Prostate gland (tissue), 2 donors: ENCODE results near the gene ARMC7. TPM values are rescaled to one million over a fixed set of nuclear protein-coding genes. Genes with fewer than 3 reads are reported as not detected.
A peak's percentile ranks its signal among the peaks of the same experiment; 100 is the strongest.

Experiments used
- DNase-seq: peaks from one replicate; pipeline ENCODE4 v3.0.0-alpha.2; 2019; ENCODE audit warnings: low spot score
- H3K27ac ChIP-seq, 2 donors: fragments of 200-600 bp; sonication (generic); 2 replicates each; pipeline ENCODE4 v1.5.1; 2017 to 2019
- H3K27me3 ChIP-seq: fragments of 200-600 bp; sonication (generic); replicated peaks from 2 replicates; pipeline ENCODE4 v1.5.1; 2019; ENCODE audit not compliant: insufficient read depth
- H3K36me3 ChIP-seq, 2 donors: fragments of 200-600 bp; sonication (generic); 1 replicate in 1 of 2; 2 replicates in 1 of 2; pipeline versions ENCODE4 v1.5.1 to v1.8.1; 2017 to 2019
- H3K4me1 ChIP-seq: fragments of 200-600 bp; sonication (generic); replicated peaks from 2 replicates; pipeline ENCODE4 v1.5.1; 2019
- H3K4me3 ChIP-seq, 2 donors: fragments of 200-600 bp; sonication (generic); 2 replicates each; pipeline ENCODE4 v1.5.1; 2017 to 2019
- H3K9me3 ChIP-seq: fragments of 200-600 bp; sonication (generic); 2 replicates; pipeline ENCODE4 v1.5.1; 2017
- CTCF ChIP-seq, 4 experiments: fragments of 200-600 bp in 2 of 4; fragments of 450-650 bp in 2 of 4; sonication (generic) in 2 of 4; IDR thresholded peaks; 1 replicate in 3 of 4; 2 replicates in 1 of 4; pipeline ENCODE4 v1.5.1; 2016 to 2019; ENCODE audit warnings: antibody characterized with exemption in 4 of 4, mild to moderate bottlenecking in 2 of 4, moderate library complexity in 2 of 4
- POLR2A ChIP-seq: fragments of 450-650 bp; IDR thresholded peaks from one replicate; pipeline ENCODE4 v1.6.1; 2016; ENCODE audit warnings: antibody characterized with exemption, mild to moderate bottlenecking
- POLR2AphosphoS5 ChIP-seq: sonication (generic); formaldehyde crosslinking; IDR thresholded peaks from one replicate; pipeline ENCODE4 v1.6.1; 2017; ENCODE audit warnings: antibody characterized with exemption
- WGBS: methylation state at CpG from one replicate; pipeline ENCODE4 v1.1.5; 2018; 5-methylcytosine and 5-hydroxymethylcytosine counted together
- intact Hi-C: fragments of 100-400 bp; cut with DNase I; formaldehyde crosslinking; loops from one replicate; pipeline ENCODE4 v1.14.2; 2022
- total RNA-seq, 2 donors: library from RNA; depleted of rRNA; stranded (reverse); fragments of >200 nt; gene quantifications; one replicate each; pipeline ENCODE4 v1.1.0, GENCODE V29; 2016

ARMC7 gene
- total RNA-seq, 2 donors from 2014 or later, result 13.6 to 15.1 TPM

GRCh38 chr17:75094871-75095399 is 14.8 kb upstream of the ARMC7 start:
- no peak for TF ChIP-seq POLR2AphosphoS5

GRCh38 chr17:75096082-75096625 is 13.6 kb upstream of the ARMC7 start:
- Histone ChIP-seq H3K9me3 (no peaks in the 10 kb centered on the region), H3K4me1 (peaks cover 17% of the 10 kb centered on the region), H3K4me3 (no peak overlapping the region), H3K27ac (peak overlapping the region; percentile 54 to 61), H3K36me3 (no peaks in the 10 kb centered on the region), H3K27me3 (no peaks in the 10 kb centered on the region)
- TF ChIP-seq POLR2A (peak; percentile 42), POLR2AphosphoS5 (peak; percentile 84), CTCF (IDR thresholded peaks at IDR 0.05) (no peak)
- peak; percentile 80 for DNase-seq
- intact Hi-C loops, result no loop called here
- 41% methylated on average over 14 of the region's 14 CpGs for WGBS

More at GRCh38 chr17:75094871-75095399, 14.8 kb upstream of the ARMC7 start:
- intact Hi-C loops, result no loop called here
- Histone ChIP-seq H3K27ac (no peak overlapping the region), H3K36me3 (no peaks in the 10 kb centered on the region), H3K4me3 (no peak overlapping the region), H3K9me3 (no peaks in the 10 kb centered on the region), H3K27me3 (no peaks in the 10 kb centered on the region), H3K4me1 (peaks cover 17% of the 10 kb centered on the region)
- WGBS, result 81% methylated on average over 14 of the region's 16 CpGs
- DNase-seq, result no peak

GRCh38 chr17:75097865-75098264 is 11.9 kb upstream of the ARMC7 start:
- H3K4me1 ChIP-seq, result peaks cover 13% of the 10 kb centered on the region

GRCh38 chr17:75098861-75099260 is 10.9 kb upstream of the ARMC7 start:
- no peaks in the 10 kb centered on the region for H3K9me3 ChIP-seq
- intact Hi-C loops, result no loop called here
- WGBS, result 86% methylated on average over 7 of the region's 7 CpGs
- DNase-seq, result no peak
- no peaks in the 10 kb centered on the region for H3K27me3 ChIP-seq
- peaks cover 6% of the 10 kb centered on the region for H3K4me1 ChIP-seq
- no peak overlapping the region for H3K27ac ChIP-seq
- H3K4me3 ChIP-seq, result no peak overlapping the region
- H3K36me3 ChIP-seq, result no peaks in the 10 kb centered on the region
- TF ChIP-seq POLR2AphosphoS5, result no peak
- TF ChIP-seq CTCF (IDR thresholded peaks at IDR 0.05), result no peak
- no peak for TF ChIP-seq POLR2A

More at GRCh38 chr17:75097865-75098264, 11.9 kb upstream of the ARMC7 start:
- DNase-seq, result no peak
- Histone ChIP-seq H3K27ac (no peak overlapping the region), H3K36me3 (no peaks in the 10 kb centered on the region), H3K4me3 (no peak overlapping the region), H3K27me3 (no peaks in the 10 kb centered on the region), H3K9me3 (no peaks in the 10 kb centered on the region)
- intact Hi-C loops, result no loop called here
- TF ChIP-seq CTCF (IDR thresholded peaks at IDR 0.05) (no peak), POLR2A (no peak), POLR2AphosphoS5 (no peak)
- 94% methylated on average over 7 of the region's 7 CpGs for WGBS

GRCh38 chr17:75099881-75100595 is 9.7 kb upstream of the ARMC7 start:
- peaks cover 6% of the 10 kb centered on the region for H3K4me1 ChIP-seq
- no peak for TF ChIP-seq POLR2A
- TF ChIP-seq CTCF (IDR thresholded peaks at IDR 0.05), result no peak
- TF ChIP-seq POLR2AphosphoS5, result no peak
- no peak overlapping the region for H3K27ac ChIP-seq
- no peaks in the 10 kb centered on the region for H3K36me3 ChIP-seq
- no peaks in the 10 kb centered on the region for H3K9me3 ChIP-seq
- intact Hi-C loops, result no loop called here
- DNase-seq, result no peak
- WGBS, result 97% methylated on average over 31 of the region's 31 CpGs
- no peak overlapping the region for H3K4me3 ChIP-seq
- H3K27me3 ChIP-seq, result no peaks in the 10 kb centered on the region
